ENCODE data around the gene EEPD1.
"Not testable (repeated sequence)": the region's sequence is repeated elsewhere in the genome, so short reads cannot be mapped to it uniquely, and the experiment has no call there.

The EEPD1 gene

GRCh38 chr7:36217211-36217960 is 64.3 kb downstream of the EEPD1 start:
- DNase-seq, result no peak

GRCh38 chr7:36217961-36218284 is 64.9 kb downstream of the EEPD1 start:
- DNase-seq, result no peak

- no peak for DNase-seq
Observed at GRCh38 chr7:36219429-36219828, 66.4 kb downstream of the EEPD1 start.

GRCh38 chr7:36223851-36224250 is 70.8 kb downstream of the EEPD1 start:
- no peak for DNase-seq

GRCh38 chr7:36224934-36225858 is 72.1 kb downstream of the EEPD1 start:
- DNase-seq, result no peak

GRCh38 chr7:36226151-36226550 is 73.1 kb downstream of the EEPD1 start:
- no peak for DNase-seq

- DNase-seq, result no peak
Observed at GRCh38 chr7:36227223-36227622, 74.2 kb downstream of the EEPD1 start.

- DNase-seq, result no peak
Observed at GRCh38 chr7:36228039-36228438, 75.0 kb downstream of the EEPD1 start.

- DNase-seq, result no peak
Observed at GRCh38 chr7:36231406-36231805, 78.4 kb downstream of the EEPD1 start.

- no peak for DNase-seq
Observed at GRCh38 chr7:36232555-36232954, 79.5 kb downstream of the EEPD1 start.

GRCh38 chr7:36232971-36233550 is 80.0 kb downstream of the EEPD1 start:
- DNase-seq, result peak; percentile 28

- DNase-seq, result no peak
Observed at GRCh38 chr7:36236073-36236472, 83.0 kb downstream of the EEPD1 start.

GRCh38 chr7:36238138-36238537 is 85.1 kb downstream of the EEPD1 start:
- DNase-seq, result no peak

- not testable (repeated sequence) for DNase-seq
Observed at GRCh38 chr7:36243356-36243755, 90.3 kb downstream of the EEPD1 start.

- not testable (repeated sequence) for DNase-seq
Observed at GRCh38 chr7:36244001-36244400, 90.9 kb downstream of the EEPD1 start.

- DNase-seq, result no peak
Observed at GRCh38 chr7:36244429-36244828, 91.4 kb downstream of the EEPD1 start.

GRCh38 chr7:36245684-36246299 is 92.7 kb downstream of the EEPD1 start:
- no peak for DNase-seq

GRCh38 chr7:36249091-36249490 is 96.0 kb downstream of the EEPD1 start:
- DNase-seq, result no peak

- DNase-seq, result no peak
Observed at GRCh38 chr7:36253699-36254098, 100.6 kb downstream of the EEPD1 start.

GRCh38 chr7:36258510-36259259 is 105.6 kb downstream of the EEPD1 start:
- peak; percentile 76 for DNase-seq

GRCh38 chr7:36260481-36260880 is 107.4 kb downstream of the EEPD1 start:
- no peak for DNase-seq

GRCh38 chr7:36261019-36261754 is 108.1 kb downstream of the EEPD1 start:
- DNase-seq, result no peak

Data from NCI-H748 treated with DMSO at 0.1 percent for 48 hours (cell line).